Dermis microvascular lymphatic vessel endothelial cell (primary cell): ENCODE measurements around the gene MICU1. TPM values are rescaled to one million over a fixed set of nuclear protein-coding genes. Genes with fewer than 3 reads are reported as not detected.
"Not testable (repeated sequence)": the region's sequence is repeated elsewhere in the genome, so short reads cannot be mapped to it uniquely, and the experiment has no call there.

Experiments
- DNase-seq, 2 donors: peaks; one replicate each; pipeline versions ENCODE4 v3.0.0 to v3.0.0-alpha.2; 2010; ENCODE audit warnings: low read depth in 2 of 2
- total RNA-seq: library from RNA; depleted of rRNA; stranded (reverse); fragments of >200 nt; gene quantifications from 2 replicates; pipeline ENCODE4 v1.2.1, GENCODE V29; 2014

Gene MICU1
- total RNA-seq, 1 donor from 2014 or later, result 30.7 TPM

DNA sequence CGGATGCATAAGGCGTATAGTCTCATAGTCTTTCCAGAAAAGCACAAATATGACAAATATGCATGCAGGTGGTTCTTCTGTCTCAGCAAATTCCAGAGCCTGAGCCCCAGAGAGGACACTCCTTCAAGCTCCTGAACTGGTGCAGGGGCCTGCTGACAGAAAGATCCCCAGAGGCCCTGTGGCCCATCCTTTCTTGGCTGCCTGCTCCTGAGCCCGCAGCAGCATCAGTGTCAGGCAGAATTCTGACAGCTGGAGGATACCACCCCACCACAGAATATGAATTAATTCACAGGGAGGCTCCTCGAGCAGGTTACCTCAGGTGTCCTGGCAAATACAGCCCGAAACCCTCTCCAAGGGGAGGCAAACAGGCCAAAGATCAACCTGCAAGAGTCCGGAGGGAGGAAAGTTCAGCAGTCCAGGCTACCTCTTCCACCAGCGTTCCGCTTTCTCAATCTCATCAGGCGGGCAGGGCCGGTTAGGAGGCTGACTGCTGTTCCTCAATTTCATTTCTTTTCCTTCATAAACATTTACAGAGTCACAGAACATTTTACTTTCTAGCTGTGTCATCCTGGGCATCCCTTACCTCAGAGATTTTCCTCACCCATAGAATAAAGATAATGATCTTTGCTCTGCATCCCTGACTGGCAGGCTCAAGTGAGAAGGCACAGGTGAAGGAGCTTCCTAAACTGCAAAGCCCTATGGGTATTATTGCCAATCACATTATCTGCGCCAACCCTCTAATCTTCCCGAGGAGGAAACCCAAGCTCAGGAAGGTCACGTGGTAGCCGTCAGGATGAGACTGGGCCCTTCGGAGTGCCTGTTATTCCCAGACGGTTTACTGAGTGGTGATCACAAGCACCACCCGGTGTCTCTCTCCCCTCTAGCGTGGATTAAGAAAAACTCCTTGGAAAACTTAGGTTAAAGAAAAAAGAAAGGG is 272.6 kb downstream of the MICU1 start:
- peak in 1 of 2 donors; percentile 48 for DNase-seq

- DNase-seq, result no peak
These were observed 274.4 kb downstream of the MICU1 start for GRCh38 chr10:72351479-72351878.

DNA sequence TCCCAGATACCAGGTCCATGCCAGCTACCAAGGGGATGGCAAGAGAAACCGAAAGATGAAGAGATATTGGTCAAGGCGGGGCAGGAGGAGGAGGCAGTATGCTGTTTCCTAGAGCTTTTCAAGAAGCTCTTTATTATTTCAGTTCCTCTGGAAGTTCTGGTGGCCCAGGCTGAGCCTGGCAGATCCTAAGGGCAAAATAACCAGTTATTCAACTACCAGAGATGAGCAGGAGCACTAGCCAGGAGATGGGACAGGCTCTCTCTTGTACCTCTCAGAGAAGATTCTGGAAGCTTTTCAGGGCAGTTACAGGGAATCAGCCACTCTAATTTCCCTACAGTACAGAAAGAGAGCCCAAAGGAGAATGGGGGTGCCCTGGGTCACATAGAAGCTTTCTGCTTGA is 276.4 kb downstream of the MICU1 start:
- DNase-seq, result no peak

DNA sequence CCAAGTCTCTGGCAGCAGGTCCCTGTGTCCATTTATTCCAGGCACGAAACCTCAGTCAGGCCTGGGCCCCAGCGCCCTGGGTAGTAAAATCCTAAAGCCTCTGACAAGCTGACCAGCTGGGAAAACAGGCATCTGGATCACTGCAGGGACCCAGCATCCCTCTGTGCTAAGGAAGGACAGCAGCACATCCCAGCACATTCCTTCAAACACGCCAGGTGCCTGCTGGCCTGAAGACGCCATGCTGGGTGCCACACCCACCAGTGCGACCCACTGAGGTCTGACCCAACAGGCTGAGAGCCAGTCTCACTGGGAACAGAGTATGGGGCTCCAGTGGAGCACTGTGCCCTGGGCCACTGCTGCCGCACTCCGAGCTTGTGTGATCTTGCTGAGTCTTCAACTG is 277.6 kb downstream of the MICU1 start:
- DNase-seq, result no peak

DNA sequence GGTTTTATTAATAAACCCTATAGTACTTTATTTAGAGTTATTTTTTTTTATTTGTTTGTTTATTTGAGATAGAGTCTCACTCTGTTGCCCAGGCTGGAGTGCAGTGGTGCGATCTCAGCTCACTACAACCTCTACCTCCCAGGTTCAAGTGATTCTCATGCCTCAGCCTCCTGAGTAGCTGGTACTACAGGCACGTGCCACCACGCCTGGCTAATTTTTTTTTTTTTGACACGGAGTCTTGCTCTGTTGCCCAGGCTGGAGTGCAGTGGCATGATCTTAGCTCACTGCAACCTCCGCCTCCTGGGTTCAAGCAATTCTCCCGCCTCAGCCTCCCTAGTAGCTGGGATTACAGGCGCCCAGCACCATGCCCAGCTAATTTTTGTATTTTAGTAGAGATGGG is 279.8 kb downstream of the MICU1 start:
- DNase-seq, result not testable (repeated sequence)

DNA sequence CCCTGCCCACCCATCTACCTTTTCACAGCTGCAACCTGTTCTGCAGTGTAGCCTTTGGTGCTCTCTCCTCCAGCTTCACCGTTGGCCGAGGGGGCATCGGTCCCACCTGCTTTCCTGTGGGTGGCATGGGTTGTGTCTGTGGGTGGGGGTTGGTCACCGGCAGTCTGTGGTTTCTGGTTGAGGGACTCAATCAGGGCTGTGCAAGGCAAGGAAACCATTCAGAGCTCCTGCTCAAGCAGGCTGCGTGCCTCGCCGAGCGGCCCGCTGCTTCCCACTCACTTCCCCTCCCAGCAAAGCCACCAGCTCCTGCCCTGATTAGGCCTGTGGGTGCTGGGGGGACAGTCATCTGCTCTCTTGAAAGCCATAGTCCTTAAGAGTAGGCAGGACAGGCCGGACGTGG is 280.9 kb downstream of the MICU1 start:
- DNase-seq, result no peak

DNA sequence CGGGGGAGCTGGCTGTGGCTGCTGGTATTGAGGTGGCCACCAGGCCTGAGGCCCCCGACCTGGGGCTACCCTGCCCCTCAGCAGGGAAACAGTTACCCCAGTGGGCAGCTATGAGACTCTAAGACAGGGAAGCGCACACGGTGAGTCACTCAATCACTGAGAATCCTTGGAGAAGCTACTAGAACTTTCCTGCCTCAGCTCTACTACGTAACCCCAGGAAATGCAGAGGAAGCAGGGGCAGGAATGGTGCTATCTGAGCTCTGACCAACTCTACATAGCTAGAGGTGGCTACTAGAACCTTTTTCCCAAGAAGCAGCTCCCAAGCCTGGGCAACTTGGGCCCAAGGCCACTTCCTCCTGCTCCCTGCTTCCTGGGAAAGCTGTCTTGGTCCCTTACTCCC is 283.0 kb downstream of the MICU1 start:
- peak in 1 of 2 donors; percentile 44 for DNase-seq

DNA sequence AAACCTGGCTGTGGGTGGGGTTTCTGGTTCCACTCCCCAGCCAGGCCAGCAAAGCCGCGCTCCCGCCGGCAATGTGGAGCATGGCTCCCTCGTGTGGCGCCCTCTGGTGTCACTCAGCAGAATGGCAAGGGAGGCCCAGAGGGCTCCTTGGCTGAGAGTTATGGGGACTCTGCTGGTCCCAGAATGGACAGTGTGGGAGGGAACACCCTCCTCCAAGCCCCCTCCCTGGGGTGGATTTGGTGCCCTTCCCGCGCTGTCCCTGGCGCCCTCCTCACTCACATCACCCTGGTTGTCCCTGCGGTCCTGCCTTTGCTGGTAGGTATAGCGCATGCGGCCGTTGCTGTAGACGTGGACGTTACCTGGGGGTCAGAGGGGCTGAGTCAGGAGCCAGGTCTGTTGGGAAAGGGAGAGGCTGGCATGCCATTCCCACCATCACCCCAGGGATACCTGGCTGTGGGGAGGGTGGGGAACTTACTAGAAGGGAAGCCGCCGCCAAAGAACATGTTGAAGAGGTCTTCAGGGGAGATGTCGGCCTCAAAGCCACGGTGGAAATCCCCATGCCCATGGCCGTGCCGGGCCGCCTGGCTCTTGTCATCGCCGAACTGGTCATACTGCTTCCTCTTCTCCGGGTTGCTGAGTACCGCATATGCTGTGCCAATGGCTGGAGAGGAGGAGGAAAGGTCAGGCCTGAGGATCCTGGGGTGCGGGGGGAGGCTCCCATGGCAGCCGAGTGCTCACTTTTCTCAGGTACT is 285.2 kb downstream of the MICU1 start:
- peak in 1 of 2 donors; percentile 61 for DNase-seq

GRCh38 chr10:72338180-72338579 is 287.7 kb downstream of the MICU1 start:
- peak in 1 of 2 donors; percentile 34 for DNase-seq

DNA sequence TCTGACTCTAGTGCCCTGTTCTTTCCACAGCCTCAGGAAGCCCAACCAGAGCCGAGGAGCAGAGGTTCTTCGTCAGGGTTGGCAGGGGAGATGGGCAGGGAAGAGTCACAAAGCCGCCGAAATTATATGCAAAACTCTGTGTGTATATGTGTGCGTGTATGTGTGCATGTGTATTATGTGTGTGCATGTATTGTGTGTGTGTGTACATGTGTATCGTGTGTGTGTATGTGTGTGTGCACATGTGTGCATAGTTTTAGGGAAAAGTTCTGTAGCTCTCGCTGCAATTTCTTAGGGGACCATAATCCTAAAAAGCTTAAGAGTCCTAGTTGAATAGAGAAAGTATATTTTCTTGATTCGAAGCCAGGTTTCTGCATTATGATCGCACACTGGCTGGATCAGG is 288.2 kb downstream of the MICU1 start:
- DNase-seq, result no peak

GRCh38 chr10:72337039-72337629 is 288.7 kb downstream of the MICU1 start:
- DNase-seq, result peak in 1 of 2 donors; percentile 74

DNA sequence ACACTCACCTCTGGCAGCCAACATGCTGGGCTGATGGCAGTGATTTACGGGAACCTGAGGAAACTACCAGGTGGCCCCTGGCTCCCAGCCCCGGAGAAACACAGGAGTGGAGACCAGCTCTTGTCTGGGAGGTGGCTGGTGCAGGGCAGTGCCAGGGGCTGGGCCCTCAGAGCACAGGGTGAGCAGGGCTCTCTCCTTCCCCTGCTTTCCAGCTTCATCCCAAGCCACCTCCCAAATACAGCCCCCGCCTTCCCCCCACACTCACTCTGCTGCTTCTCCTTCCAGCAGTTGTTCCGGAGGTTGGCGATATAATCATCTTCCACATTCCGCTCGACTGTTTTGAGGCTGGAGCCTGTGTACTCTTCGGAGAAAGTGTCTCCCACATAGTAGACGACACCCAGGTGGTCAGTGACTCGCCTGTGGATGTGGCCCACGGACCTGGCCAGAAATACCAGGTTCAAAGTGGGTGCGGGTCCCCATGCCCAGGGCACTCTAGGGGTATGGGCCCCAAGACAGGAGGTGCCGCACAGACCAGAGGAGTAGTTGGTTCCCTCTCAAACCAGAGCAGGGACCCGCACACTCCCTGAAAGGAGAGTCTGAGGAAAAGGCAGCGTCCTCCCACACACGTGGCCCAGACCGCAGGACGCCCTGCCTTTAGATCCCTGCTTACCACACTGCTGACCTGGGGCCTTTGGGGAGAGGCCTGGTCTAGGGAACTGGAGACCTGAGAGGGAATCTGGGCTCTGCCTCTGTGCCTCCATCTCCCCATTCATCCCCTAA is 289.4 kb downstream of the MICU1 start:
- DNase-seq, result no peak

DNA sequence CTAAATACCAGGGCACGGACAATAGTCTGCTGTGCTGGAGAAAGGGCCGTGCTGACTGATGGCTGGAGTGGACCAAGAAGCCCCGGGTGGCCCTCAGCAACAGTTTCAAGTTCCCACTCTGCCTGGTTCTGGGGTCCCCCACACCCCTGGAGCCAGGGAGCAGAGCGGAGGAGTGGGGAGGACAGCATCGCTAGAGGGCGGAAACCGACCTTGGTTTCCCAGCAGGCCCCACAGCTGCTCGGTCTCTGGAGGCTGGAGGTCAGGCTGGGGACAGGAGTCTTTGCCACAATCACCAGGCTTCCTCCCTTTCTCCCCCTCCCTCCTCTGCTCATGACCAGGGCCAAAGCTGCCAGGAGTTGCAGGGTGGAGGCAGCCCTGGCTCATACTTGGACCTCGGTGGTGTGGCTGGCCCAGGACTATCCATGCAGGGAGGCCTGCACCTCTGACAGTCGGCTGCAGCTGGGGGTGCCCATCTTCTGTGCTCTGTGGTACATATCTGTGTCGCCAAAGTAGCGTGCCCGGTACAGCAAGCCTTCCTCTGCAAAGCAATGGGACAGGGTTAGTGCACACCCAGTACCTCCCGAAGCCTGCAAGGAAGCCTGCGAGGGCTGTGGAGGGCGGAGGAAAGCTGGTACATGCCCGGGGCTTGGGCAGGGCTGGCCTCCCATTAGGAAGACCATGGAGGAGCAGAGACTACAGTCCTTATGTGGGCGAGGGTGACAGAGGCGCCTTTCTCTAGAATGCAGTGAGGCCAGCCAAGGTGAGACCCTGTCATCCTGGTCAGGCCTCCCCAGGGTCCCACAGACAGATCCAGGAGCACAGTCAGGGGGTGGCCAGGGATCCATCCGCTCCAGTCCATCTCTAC is 290.3 kb downstream of the MICU1 start:
- DNase-seq, result peak in 1 of 2 donors; percentile 61

- peak in 1 of 2 donors; percentile 86 for DNase-seq
These were observed 291.0 kb downstream of the MICU1 start for GRCh38 chr10:72334825-72335393.

- DNase-seq, result peak in 1 of 2 donors; percentile 43
These were observed 291.6 kb downstream of the MICU1 start for GRCh38 chr10:72334196-72334824.

DNA sequence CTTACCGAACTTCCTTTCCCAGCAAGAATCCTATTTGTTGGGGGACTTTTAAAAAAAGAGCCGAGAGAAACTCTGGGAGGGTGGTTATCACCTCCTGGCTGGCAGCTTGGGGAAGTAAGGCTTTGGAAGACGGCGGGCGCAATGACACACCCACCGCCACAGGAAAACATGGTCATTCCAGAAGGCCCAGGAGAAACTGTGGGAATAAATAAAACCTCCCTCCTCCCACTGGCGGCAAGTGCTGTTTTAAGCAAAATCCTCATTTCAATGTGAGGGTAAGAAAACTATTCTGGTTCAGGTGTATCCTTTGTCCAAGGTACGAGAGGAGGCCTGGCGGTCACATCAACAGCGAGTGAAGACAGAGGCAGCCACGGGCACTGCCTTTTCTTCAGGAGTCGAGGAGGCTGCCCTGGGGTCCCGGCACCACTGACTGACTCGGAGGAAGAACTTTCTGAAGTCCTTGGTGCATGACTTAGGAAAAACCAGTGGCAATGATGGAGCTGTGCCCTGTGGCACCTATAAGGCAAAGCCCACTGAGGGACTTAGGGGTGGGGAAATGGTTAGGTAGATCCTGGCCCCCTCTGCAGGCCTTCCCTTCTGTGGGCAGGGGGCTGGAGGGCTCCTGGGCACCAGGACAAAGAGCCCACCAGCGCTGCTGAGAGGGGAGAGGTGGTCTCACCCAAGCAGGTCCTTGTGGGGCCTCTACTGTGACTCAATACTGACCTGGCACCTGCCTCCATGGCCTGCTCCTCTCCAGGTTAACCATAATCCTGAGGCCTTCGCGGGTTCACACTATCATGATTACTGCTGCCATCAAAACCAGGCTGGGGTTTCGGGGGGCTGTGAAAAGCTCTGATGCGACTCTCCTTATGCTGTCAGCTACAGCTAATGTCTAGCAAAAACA is 292.5 kb downstream of the MICU1 start:
- DNase-seq, result peak in 1 of 2 donors; percentile 44

DNA sequence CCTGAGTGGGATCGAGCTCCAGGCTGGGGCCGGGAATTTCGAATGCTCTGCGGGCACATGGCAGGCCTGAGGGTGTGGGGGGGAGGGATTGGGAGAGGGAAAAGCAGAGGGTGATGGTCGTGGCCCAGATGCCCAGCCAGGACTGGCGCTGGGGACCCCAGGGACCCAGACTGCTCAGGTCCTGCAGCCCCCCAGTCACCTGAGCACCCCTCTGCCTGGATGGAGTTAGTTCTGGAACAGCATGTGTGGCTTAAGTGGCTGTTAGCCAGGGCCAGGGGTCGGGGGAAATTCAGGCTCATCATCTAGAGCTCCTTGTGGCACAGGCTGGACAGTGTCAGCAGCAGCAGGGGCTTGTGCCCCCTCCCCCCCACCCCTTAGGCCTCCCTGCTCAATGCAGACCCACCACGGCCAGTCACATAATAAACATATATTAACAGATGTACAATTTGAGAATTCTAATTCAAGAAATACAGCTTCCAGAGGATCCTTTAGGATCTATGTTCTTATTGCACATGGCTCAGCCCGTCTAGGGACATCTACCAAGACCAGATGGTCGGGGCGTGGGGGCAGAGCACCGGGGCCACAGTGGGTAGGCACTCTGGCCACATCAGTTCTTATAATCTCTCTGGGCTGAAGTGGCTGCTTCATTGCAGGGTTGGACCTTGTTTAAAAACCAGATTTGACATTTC is 293.3 kb downstream of the MICU1 start:
- no peak for DNase-seq
